ENCODE data around the gene ST6GAL1. TPM values are rescaled to one million over a fixed set of nuclear protein-coding genes. Genes with fewer than 3 reads are reported as not detected.
A peak's percentile ranks its signal among the peaks of the same experiment; 100 is the strongest.
"Not testable (repeated sequence)": the region's sequence is repeated elsewhere in the genome, so short reads cannot be mapped to it uniquely, and the experiment has no call there.

ST6GAL1 gene
- total and polyA plus RNA-seq, 10 of the 15 experiments (the other 5 are each of a cell fraction or from before 2014, with no cell fraction given): 74.2 to 248 (median 149) TPM

DNA sequence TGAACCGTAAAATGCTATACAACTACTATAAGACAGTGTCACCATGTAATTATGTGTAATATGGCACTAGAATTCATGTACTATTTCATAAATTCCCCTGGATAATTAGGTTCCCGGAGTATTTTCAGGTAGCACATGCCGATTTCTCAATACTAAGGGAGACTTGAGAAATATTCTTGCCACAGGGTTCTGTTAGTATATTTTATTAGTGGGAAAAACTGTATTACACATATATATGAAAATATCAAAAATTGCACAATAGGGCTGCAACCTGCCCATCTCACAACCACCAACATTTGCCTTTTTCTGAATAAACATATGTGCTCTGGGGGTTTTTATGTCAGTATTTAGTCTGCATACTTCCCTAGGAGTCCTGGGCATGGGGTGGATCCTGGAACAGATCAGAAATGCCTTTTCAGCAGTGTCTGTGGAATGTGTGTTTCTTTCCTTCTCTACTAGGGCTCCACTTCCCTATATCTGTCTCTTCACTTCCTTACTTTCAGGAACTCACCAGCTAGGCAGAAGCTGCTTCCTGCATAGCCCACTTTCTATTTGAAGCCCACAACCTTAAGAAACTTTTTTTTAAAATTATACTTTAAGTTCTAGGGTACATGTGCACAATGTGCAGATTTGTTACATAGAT is 121.5 kb downstream of the ST6GAL1 start:
- Histone ChIP-seq H3K4me1 (ENCODE audit: control insufficient read depth, insufficient read depth, low read length) (no peaks in the 10 kb centered on the region), H4K20me1 (ENCODE audit: control insufficient read depth, insufficient read depth) (0 out of 2 replicates have a peak, but pooled peaks cover 3% of the 10 kb centered on the region), H3K27me3 (replicated peaks in 1 of 2; ENCODE audit: control insufficient read depth in 2 of 2, insufficient read depth in 2 of 2, low read length in 1 of 2) (no peaks in the 10 kb centered on the region), H3K36me3 (ENCODE audit: control insufficient read depth in 2 of 2, insufficient read depth in 2 of 2, low read length in 1 of 2) (peaks cover 19 to 36% of the 10 kb centered on the region in 2 experiments), H3K9ac (ENCODE audit: control insufficient read depth, insufficient read depth, low read length) (no peak overlapping the region), H3K4me3 (no peak overlapping the region), H3K9me3 (replicated peaks; ENCODE audit: control insufficient read depth, insufficient read depth, low read length) (peaks cover 4% of the 10 kb centered on the region; the same call in 2 of the 3 replicates), H3K79me2 (ENCODE audit: control insufficient read depth, insufficient read depth, low read length) (peaks cover 43% of the 10 kb centered on the region), H2AFZ (ENCODE audit: control insufficient read depth, low read depth, low read length) (no peak overlapping the region), H3K4me2 (ENCODE audit: control insufficient read depth, insufficient read depth) (no peak overlapping the region), H3K27ac (ENCODE audit: control insufficient read depth, insufficient read depth) (no peak overlapping the region)
- SMC1A ChIA-PET (ENCODE audit: uncharacterized antibody, unreplicated experiment): interaction anchor here (1.0 to 12.6 kb wide), 2 partner anchors 13 to 23 kb away, joined by 3 to 213 read pairs; no protein-coding TSS in a partner anchor
- RAD21 ChIA-PET (ENCODE audit: unreplicated experiment): no interaction called here
- DNase-seq (ENCODE audit: low read depth, low spot score) (no peak), FAIRE-seq (no peak), ATAC-seq (peak; percentile 28)
- CTCF ChIA-PET: no interaction called here
- POLR2A ChIA-PET: no interaction called here
- TF ChIP-seq POLR2AphosphoS5 (IDR thresholded peaks at IDR 0.05; ENCODE audit: low read length): 0 out of 2 replicates have a peak, but pooled peaks have one; percentile 25
- no peak for TF ChIP-seq PAX8 (IDR thresholded peaks at IDR 0.05)
- WGBS (ENCODE audit: insufficient coverage, insufficient replicate concordance, low lambda C conversion rate, missing lambda C conversion rate): 98% methylated on average over 3 of the region's 3 CpGs
- in situ Hi-C loops (cut with MboI): no loop called here
- no TSS peak for BruUV-seq (replicated peaks)
- intact Hi-C loops (cut with micrococcal nuclease; ENCODE audit: unreplicated experiment): no loop called here

DNA sequence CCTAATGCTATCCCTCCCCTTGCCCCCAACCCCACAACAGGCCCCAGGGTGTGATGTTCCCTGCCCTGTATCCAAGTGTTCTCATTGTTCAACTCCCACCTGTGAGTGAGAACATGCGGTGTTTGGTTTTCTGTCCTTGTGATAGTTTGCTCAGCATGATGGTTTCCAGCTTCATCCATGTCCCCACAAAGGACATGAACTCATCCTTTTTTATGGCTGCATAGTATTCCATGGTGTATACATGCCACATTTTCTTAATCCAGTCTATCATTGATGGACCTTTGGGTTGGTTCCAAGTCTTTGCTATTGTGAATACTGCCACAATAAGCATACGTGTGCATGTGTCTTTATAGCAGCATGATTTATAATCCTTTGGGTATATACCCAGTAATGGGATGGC is 122.1 kb downstream of the ST6GAL1 start:
- POLR2A ChIA-PET; H3K4me3 ChIP-seq; in situ Hi-C loops (cut with MboI); DNase-seq (ENCODE audit: low read depth, low spot score); H4K20me1 ChIP-seq (ENCODE audit: control insufficient read depth, insufficient read depth); intact Hi-C loops (cut with micrococcal nuclease; ENCODE audit: unreplicated experiment); H3K9me3 ChIP-seq (replicated peaks; ENCODE audit: control insufficient read depth, insufficient read depth, low read length); CTCF ChIA-PET; H3K9ac ChIP-seq (ENCODE audit: control insufficient read depth, insufficient read depth, low read length); H3K27ac ChIP-seq (ENCODE audit: control insufficient read depth, insufficient read depth); RAD21 ChIA-PET (ENCODE audit: unreplicated experiment); ATAC-seq; H3K4me2 ChIP-seq (ENCODE audit: control insufficient read depth, insufficient read depth); H2AFZ ChIP-seq (ENCODE audit: control insufficient read depth, low read depth, low read length); H3K4me1 ChIP-seq (ENCODE audit: control insufficient read depth, insufficient read depth, low read length); FAIRE-seq; H3K27me3 ChIP-seq (replicated peaks in 1 of 2; ENCODE audit: control insufficient read depth in 2 of 2, insufficient read depth in 2 of 2, low read length in 1 of 2); BruUV-seq (replicated peaks): not testable (repeated sequence)
- SMC1A ChIA-PET (ENCODE audit: uncharacterized antibody, unreplicated experiment): interaction anchor here (1.6 kb wide), 1 partner anchor 13 kb away, joined by 4 read pairs; no protein-coding TSS in a partner anchor
- Histone ChIP-seq H3K79me2 (ENCODE audit: control insufficient read depth, insufficient read depth, low read length) (peaks cover 39% of the 10 kb centered on the region), H3K36me3 (ENCODE audit: control insufficient read depth in 2 of 2, insufficient read depth in 2 of 2, low read length in 1 of 2) (peaks cover 19 to 41% of the 10 kb centered on the region in 2 experiments)
- 97% methylated on average over 2 of the region's 2 CpGs for WGBS (ENCODE audit: insufficient coverage, insufficient replicate concordance, low lambda C conversion rate, missing lambda C conversion rate)

DNA sequence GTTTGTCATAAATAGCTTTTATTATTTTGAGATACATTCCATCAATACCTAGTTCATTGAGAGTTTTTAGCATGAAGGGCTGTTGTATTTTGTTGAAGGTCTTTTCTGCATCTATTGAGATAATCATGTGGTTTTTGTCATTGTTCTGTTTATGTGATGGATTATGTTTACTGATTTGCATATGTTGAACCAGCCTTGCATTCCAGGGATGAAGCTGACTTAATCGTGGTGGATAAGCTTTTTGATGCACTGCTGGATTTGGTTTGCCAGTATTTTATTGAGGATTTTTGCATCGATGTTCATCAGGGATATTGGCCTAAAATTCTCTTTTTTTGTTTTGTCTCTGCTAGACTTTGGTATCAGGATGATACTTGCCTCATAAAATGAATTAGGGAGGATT is 124.1 kb downstream of the ST6GAL1 start:
- H4K20me1 ChIP-seq (ENCODE audit: control insufficient read depth, insufficient read depth); H3K4me2 ChIP-seq (ENCODE audit: control insufficient read depth, insufficient read depth); intact Hi-C loops (cut with micrococcal nuclease; ENCODE audit: unreplicated experiment); H3K27ac ChIP-seq (ENCODE audit: control insufficient read depth, insufficient read depth); H3K9ac ChIP-seq (ENCODE audit: control insufficient read depth, insufficient read depth, low read length); in situ Hi-C loops (cut with MboI); FAIRE-seq; H3K4me3 ChIP-seq; H2AFZ ChIP-seq (ENCODE audit: control insufficient read depth, low read depth, low read length); H3K9me3 ChIP-seq (replicated peaks; ENCODE audit: control insufficient read depth, insufficient read depth, low read length); ATAC-seq; CTCF ChIA-PET; H3K4me1 ChIP-seq (ENCODE audit: control insufficient read depth, insufficient read depth, low read length); DNase-seq (ENCODE audit: low read depth, low spot score); BruUV-seq (replicated peaks); H3K27me3 ChIP-seq (replicated peaks in 1 of 2; ENCODE audit: control insufficient read depth in 2 of 2, insufficient read depth in 2 of 2, low read length in 1 of 2): not testable (repeated sequence)
- SMC1A ChIA-PET (ENCODE audit: uncharacterized antibody, unreplicated experiment): interaction anchor here (0.9 to 1.4 kb wide), 2 partner anchors 22 to 25 kb away, joined by 3 read pairs; no protein-coding TSS in a partner anchor
- Histone ChIP-seq H3K79me2 (ENCODE audit: control insufficient read depth, insufficient read depth, low read length) (peaks cover 34% of the 10 kb centered on the region), H3K36me3 (ENCODE audit: control insufficient read depth in 2 of 2, insufficient read depth in 2 of 2, low read length in 1 of 2) (peaks cover 23 to 33% of the 10 kb centered on the region in 2 experiments)
- RAD21 ChIA-PET (ENCODE audit: unreplicated experiment): interaction anchor here (1.4 kb wide), 1 partner anchor 11 kb away, joined by 4 read pairs; no protein-coding TSS in a partner anchor
- 97% methylated on average over 2 of the region's 2 CpGs for WGBS (ENCODE audit: insufficient coverage, insufficient replicate concordance, low lambda C conversion rate, missing lambda C conversion rate)
- POLR2A ChIA-PET: interaction anchor here (0.9 kb wide), 1 partner anchor 25 kb away, joined by 3 read pairs; no protein-coding TSS in a partner anchor

All from GM12878 (cell line).